Parathyroid adenoma (tissue), 2 donors: ENCODE data around the gene COL15A1.

Source experiments
- H2AFZ ChIP-seq: fragments of 300-600 bp; sonication (generic); one replicate; pipeline ENCODE4 v1.7.0; 2017; ENCODE audit warnings: antibody characterized with exemption, mild to moderate bottlenecking
- H3K27ac ChIP-seq: fragments of 300-600 bp; sonication (generic); one replicate; pipeline ENCODE4 v1.7.0; 2017
- H3K27me3 ChIP-seq: fragments of 300-600 bp; sonication (generic); one replicate; pipeline ENCODE4 v1.7.0; 2017; ENCODE audit warnings: low read length; ENCODE audit not compliant: control insufficient read depth, insufficient read depth
- H3K36me3 ChIP-seq: fragments of 300-600 bp; sonication (generic); one replicate; pipeline ENCODE4 v1.7.0; 2017; ENCODE audit warnings: low read length; ENCODE audit not compliant: control insufficient read depth, insufficient read depth
- H3K4me1 ChIP-seq: fragments of 300-600 bp; sonication (generic); one replicate; pipeline ENCODE4 v1.7.0; 2017; ENCODE audit warnings: control low read depth
- H3K4me2 ChIP-seq: fragments of 300-600 bp; sonication (generic); one replicate; pipeline ENCODE4 v1.7.0; 2017; ENCODE audit warnings: low read length
- H3K4me3 ChIP-seq: fragments of 300-600 bp; sonication (generic); one replicate; pipeline ENCODE4 v1.7.0; 2017; ENCODE audit warnings: low read depth, low read length
- H3K79me2 ChIP-seq: fragments of 300-600 bp; sonication (generic); one replicate; pipeline ENCODE4 v1.7.0; 2017; ENCODE audit warnings: control low read depth
- H3K9ac ChIP-seq: fragments of 300-600 bp; sonication (generic); one replicate; pipeline ENCODE4 v1.7.0; 2017; ENCODE audit warnings: mild to moderate bottlenecking
- H3K9me3 ChIP-seq: fragments of 300-600 bp; sonication (generic); one replicate; pipeline ENCODE4 v1.7.0; 2017; ENCODE audit warnings: low read length; ENCODE audit not compliant: control insufficient read depth
- CTCF ChIP-seq: fragments of 300-600 bp; sonication (generic); IDR thresholded peaks from one replicate; pipeline ENCODE4 v1.7.0; 2017; ENCODE audit warnings: antibody characterized with exemption, mild to moderate bottlenecking
- donor health status: primary hyperparathyroidism.

COL15A1 gene

DNA sequence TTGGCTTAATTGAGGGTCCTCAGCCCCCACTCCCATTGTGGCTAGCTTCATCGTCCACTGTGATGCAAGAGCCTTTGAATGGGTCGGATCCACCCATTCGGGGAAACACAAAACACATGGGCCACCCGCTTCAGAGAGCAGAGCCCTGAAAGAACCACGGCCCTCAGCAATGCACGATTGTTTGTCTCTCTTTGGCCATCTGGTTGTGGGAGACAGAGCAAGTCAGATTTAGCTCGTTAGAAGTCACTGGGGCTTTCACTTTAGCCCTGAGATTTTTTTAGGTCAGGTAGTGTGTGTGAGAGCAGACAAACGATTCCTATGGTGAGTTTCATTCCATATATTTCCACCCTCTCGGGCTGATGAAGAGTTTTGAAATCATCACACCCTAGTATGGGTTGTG is 12.9 kb upstream of the COL15A1 start:
- H3K4me1 ChIP-seq: no peaks in the 10 kb centered on the region
- H3K4me3 ChIP-seq: no peak overlapping the region
- H3K4me2 ChIP-seq: no peak overlapping the region
- H3K27ac ChIP-seq: no peak overlapping the region
- no peaks in the 10 kb centered on the region for H3K9me3 ChIP-seq
- TF ChIP-seq CTCF: no peak
- no peaks in the 10 kb centered on the region for H3K79me2 ChIP-seq
- no peaks in the 10 kb centered on the region for H3K27me3 ChIP-seq
- H2AFZ ChIP-seq: no peak overlapping the region
- H3K9ac ChIP-seq: no peak overlapping the region
- H3K36me3 ChIP-seq: no peaks in the 10 kb centered on the region

DNA sequence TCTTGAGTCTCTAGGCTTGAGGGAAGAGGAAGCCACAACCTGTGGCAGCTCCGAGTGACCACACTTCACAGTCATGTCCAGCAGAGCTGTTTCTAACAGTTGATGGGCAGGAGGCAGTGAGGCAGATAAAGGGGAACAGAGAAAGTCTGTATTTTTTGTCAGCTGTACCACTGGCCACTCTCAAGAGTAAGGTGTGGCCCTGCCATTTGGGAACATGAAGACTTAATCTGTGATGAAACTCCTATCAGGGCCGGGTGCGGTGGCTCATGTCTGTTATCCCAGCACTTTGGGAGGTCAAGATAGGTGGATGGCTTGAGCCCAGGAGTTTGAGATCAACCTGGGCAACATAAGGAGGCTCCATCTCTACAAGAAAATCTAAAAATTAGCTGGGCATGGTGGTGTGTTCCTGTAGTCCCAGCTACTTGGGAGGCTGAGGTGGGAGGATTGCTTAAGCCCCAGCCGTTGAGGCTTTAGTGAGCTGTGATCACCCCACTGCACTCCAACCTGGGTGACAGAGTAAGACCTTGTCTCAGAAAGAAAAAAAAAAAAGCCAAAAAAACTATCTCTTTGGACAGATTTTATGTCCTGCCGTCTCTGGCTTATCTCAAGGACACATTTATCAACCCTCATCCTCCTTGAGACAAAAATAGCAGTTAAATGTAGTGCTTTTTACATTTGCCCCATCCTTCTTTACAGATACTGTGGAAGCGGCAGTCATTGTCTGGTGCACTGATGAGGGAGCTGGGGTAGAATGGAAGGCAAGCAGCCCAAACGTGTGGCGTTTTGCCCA is 11.9 kb upstream of the COL15A1 start:
- Histone ChIP-seq H3K79me2 (no peaks in the 10 kb centered on the region), H3K27me3 (no peaks in the 10 kb centered on the region), H2AFZ (no peak overlapping the region), H3K4me3 (no peak overlapping the region), H3K27ac (no peak overlapping the region), H3K36me3 (no peaks in the 10 kb centered on the region), H3K4me1 (no peaks in the 10 kb centered on the region), H3K4me2 (no peak overlapping the region), H3K9ac (no peak overlapping the region), H3K9me3 (no peaks in the 10 kb centered on the region)
- no peak for TF ChIP-seq CTCF

DNA sequence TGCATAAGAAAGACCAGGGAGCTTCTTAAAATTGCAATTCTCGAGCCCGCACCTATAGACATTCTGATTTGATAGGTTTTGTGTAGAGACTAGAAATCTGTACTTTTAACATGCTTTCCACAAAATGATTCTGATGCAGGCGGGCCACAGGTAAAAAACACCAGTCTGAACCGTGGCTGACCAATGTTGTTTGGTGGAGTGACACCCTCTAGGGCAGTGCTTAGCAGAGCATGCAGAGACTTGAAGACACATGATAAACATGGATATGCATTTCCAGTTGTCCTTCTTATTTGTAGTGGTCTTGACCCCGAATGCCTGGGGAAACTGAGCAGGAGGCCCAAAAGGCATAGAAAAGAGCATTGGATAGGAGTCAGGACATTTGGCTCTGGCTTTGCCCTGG is 10.5 kb upstream of the COL15A1 start:
- Histone ChIP-seq H3K27me3 (no peaks in the 10 kb centered on the region), H3K4me1 (no peaks in the 10 kb centered on the region), H3K9me3 (no peaks in the 10 kb centered on the region), H3K27ac (no peak overlapping the region), H3K9ac (no peak overlapping the region), H3K79me2 (no peaks in the 10 kb centered on the region), H3K4me3 (no peak overlapping the region), H3K4me2 (no peak overlapping the region), H3K36me3 (no peaks in the 10 kb centered on the region), H2AFZ (no peak overlapping the region)
- no peak for TF ChIP-seq CTCF

DNA sequence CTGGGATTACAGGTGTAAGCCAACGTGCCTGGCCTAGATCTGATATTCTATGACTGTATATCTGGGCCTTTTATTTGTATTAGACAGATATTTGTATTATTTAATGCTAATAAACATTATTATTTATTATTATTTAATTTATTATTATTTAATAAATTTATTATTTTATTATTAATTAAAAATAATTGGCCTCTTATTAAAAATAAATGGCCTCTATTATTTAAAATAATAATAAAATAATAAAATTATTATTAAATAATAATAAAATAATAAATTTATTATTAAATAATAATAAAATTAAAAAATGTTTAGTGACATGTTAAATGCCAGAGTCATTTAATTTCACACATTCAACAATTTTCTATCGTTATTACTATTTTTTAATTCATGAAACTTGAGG is 9.8 kb upstream of the COL15A1 start:
- Histone ChIP-seq H3K4me2 (no peak overlapping the region), H3K4me1 (no peaks in the 10 kb centered on the region), H3K27ac (no peak overlapping the region), H2AFZ (no peak overlapping the region), H3K27me3 (no peaks in the 10 kb centered on the region), H3K36me3 (no peaks in the 10 kb centered on the region), H3K9ac (no peak overlapping the region), H3K9me3 (no peaks in the 10 kb centered on the region), H3K79me2 (no peaks in the 10 kb centered on the region), H3K4me3 (no peak overlapping the region)
- no peak for TF ChIP-seq CTCF

DNA sequence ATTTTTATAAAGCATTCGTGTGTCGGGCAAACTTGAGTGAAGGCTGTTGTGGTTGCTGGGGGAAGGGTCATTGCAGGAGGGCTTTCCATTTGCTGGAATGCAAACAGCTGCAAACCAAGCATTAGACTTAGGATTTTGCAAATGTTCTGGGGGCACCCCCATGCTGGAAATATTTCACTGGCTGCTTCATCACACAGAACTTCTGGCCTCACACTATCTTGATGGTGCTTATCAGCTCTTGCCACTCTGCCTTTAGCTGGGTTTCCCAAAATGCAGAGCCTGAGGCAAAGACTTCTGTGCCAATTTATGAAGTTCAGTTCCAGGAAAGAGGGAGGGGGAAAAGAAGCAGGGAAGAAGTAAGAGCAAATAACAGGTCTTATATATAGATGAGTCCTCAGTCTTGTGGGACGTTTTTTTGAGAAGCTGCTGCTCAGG is 8.6 kb upstream of the COL15A1 start:
- H3K4me2 ChIP-seq: no peak overlapping the region
- no peaks in the 10 kb centered on the region for H3K36me3 ChIP-seq
- TF ChIP-seq CTCF: no peak
- no peak overlapping the region for H2AFZ ChIP-seq
- H3K79me2 ChIP-seq: no peaks in the 10 kb centered on the region
- H3K27me3 ChIP-seq: no peaks in the 10 kb centered on the region
- H3K9ac ChIP-seq: no peak overlapping the region
- no peak overlapping the region for H3K4me3 ChIP-seq
- no peak overlapping the region for H3K27ac ChIP-seq
- H3K9me3 ChIP-seq: no peaks in the 10 kb centered on the region
- no peaks in the 10 kb centered on the region for H3K4me1 ChIP-seq
